H1 (cell line): ENCODE data around the gene RXRA.

ENCODE experiments used
- ATF3 ChIP-seq: IDR thresholded peaks from 2 replicates; pipeline ENCODE4 v1.6.1; 2011; ENCODE audit warnings: low read depth, mild to moderate bottlenecking, low read length; ENCODE audit not compliant: insufficient read depth
- BCL11A ChIP-seq, 2 experiments: IDR thresholded peaks; one replicate each; pipeline ENCODE4 v1.6.1; 2011; ENCODE audit warnings: low read depth in 2 of 2, low read length in 2 of 2, mild to moderate bottlenecking in 2 of 2
- CHD2 ChIP-seq: IDR thresholded peaks from 2 replicates; pipeline ENCODE4 v1.6.1; 2012; ENCODE audit warnings: low read length, improper control_type of control experiment
- CTCF ChIP-seq, 3 experiments: IDR thresholded peaks; 1 replicate in 2 of 3; 2 replicates in 1 of 3; pipeline versions ENCODE4 v1.5.1 to v1.6.1; 2011; ENCODE audit warnings: low read length in 3 of 3, mild to moderate bottlenecking in 3 of 3, inconsistent platforms in 2 of 3, low read depth in 1 of 3, moderate library complexity in 1 of 3; ENCODE audit not compliant: insufficient read depth in 1 of 3; ENCODE audit errors: control extremely low read depth in 1 of 3
- EGR1 ChIP-seq: IDR thresholded peaks from 2 replicates; pipeline ENCODE4 v1.6.1; 2011; ENCODE audit warnings: low read depth, low read length, borderline replicate concordance
- EP300 ChIP-seq, 2 experiments: IDR thresholded peaks; 1 replicate in 1 of 2; 2 replicates in 1 of 2; pipeline ENCODE4 v1.6.1; 2011 to 2012; ENCODE audit warnings: low read depth in 2 of 2, low read length in 2 of 2, mild to moderate bottlenecking in 2 of 2, borderline replicate concordance in 1 of 2, inconsistent platforms in 1 of 2, moderate library complexity in 1 of 2
- EZH2 ChIP-seq: fragments of 200-600 bp; sonication (generic); IDR thresholded peaks from 2 replicates; pipeline ENCODE4 v1.7.1; 2012; ENCODE audit warnings: low read depth, mild to moderate bottlenecking, moderate library complexity, low read length, inconsistent platforms; ENCODE audit not compliant: severe bottlenecking
- GABPA ChIP-seq: IDR thresholded peaks from 2 replicates; pipeline ENCODE4 v1.6.1; 2011; ENCODE audit warnings: mild to moderate bottlenecking, low read length, moderate library complexity, borderline replicate concordance; ENCODE audit not compliant: insufficient read depth
- POLR2A ChIP-seq, 2 experiments: IDR thresholded peaks; 1 replicate in 1 of 2; 2 replicates in 1 of 2; pipeline ENCODE4 v1.6.1; 2011; ENCODE audit warnings: low read depth in 2 of 2, low read length in 2 of 2, mild to moderate bottlenecking in 2 of 2; ENCODE audit errors: control extremely low read depth in 1 of 2
- POLR2AphosphoS5 ChIP-seq: IDR thresholded peaks from 2 replicates; pipeline ENCODE4 v1.6.1; 2011; ENCODE audit warnings: low read depth, low read length
- SIN3A ChIP-seq, 2 experiments: IDR thresholded peaks in 1 of 2; conservative IDR thresholded peaks in 1 of 2; 2 replicates each; pipeline ENCODE4 v1.6.1; 2011 to 2012; ENCODE audit warnings: low read length in 2 of 2, improper control_type of control experiment in 1 of 2, low read depth in 1 of 2, mild to moderate bottlenecking in 1 of 2
- TF ChIP-seq, protein P1 (sequence below): IDR thresholded peaks from 2 replicates; pipeline ENCODE4 v1.6.1; 2012; ENCODE audit warnings: inconsistent platforms

DNA sequence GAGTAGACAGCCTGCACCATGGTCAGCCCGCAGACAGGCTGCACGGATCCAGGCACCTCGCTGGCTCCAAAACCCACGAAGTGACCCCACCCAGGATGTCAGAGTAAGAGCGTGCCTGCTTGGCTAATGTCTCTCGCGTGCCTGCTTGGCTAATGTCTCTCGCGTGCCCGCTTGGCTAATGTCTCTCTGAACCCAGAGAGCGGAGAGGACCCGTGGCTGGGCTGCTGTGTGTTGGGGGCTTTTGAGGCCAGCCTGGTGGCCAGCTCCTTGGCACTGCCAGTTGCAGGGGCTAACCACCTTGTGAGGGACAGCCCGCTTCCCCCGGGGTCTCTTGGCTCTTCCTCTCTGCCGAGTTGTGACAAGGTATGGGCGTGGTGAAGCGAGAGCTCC lies 8.9 kb upstream of the RXRA start:
- no peak for TF ChIP-seq CHD2
- TF ChIP-seq CTCF (IDR thresholded peaks at IDR 0.05; ENCODE audit: control extremely low read depth in 1 of 3, insufficient read depth in 1 of 3, low read depth in 1 of 3, low read length in 3 of 3) = no peak
- TF ChIP-seq SIN3A (conservative IDR thresholded peaks at IDR 0.05 in 1 of 2, IDR thresholded peaks at IDR 0.05 in 1 of 2; ENCODE audit: low read depth in 1 of 2, low read length in 2 of 2) = no peak
- no peak for TF ChIP-seq EGR1
- TF ChIP-seq BCL11A (IDR thresholded peaks at IDR 0.05; ENCODE audit: low read depth in 2 of 2, low read length in 2 of 2) = no peak
- TF ChIP-seq, protein P1, sequence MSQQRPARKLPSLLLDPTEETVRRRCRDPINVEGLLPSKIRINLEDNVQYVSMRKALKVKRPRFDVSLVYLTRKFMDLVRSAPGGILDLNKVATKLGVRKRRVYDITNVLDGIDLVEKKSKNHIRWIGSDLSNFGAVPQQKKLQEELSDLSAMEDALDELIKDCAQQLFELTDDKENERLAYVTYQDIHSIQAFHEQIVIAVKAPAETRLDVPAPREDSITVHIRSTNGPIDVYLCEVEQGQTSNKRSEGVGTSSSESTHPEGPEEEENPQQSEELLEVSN = no peak
- no peak for TF ChIP-seq POLR2AphosphoS5
- no peak for TF ChIP-seq POLR2A (IDR thresholded peaks at IDR 0.05; ENCODE audit: control extremely low read depth in 1 of 2, low read depth in 2 of 2, low read length in 2 of 2)
- TF ChIP-seq GABPA = no peak
- no peak for TF ChIP-seq EP300 (IDR thresholded peaks at IDR 0.05; ENCODE audit: borderline replicate concordance in 1 of 2, low read depth in 2 of 2, low read length in 2 of 2)
- TF ChIP-seq EZH2 = no peak
- no peak for TF ChIP-seq ATF3
